Measurements from ENCODE around the gene PCDHGA12.

DNA sequence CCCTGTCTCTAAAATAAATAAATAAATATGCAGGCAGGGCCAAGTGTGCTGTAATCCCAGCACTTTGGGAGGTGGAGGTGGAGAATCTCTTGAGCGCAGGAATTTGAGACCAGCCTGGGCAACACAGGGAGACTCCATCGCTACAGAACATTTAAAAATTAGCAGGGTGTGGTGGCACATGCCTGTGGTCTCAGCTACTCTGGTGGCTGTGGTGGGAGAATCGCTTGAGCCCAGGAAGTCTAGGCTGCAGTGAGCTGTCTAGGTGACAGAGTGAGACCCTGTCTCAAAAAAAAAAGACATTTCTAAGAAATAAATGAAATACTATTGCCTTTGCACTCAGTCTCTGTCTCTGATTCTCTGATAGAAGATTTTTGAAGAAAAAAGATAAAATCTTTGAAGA lies 18.7 kb upstream of the PCDHGA12 start:
- no peak for TF ChIP-seq CTCF (IDR thresholded peaks at IDR 0.05)
- no peak for TF ChIP-seq POLR2A (IDR thresholded peaks at IDR 0.05)
- no peak for TF ChIP-seq POLR2AphosphoS5 (IDR thresholded peaks at IDR 0.05; ENCODE audit: insufficient read depth in 1 of 2, low read depth in 1 of 2)
